Esophagus (tissue), 2 donors: ENCODE results near the gene DGCR2. TPM values are rescaled to one million over a fixed set of nuclear protein-coding genes. Genes with fewer than 3 reads are reported as not detected.
"Not testable (repeated sequence)": the region's sequence is repeated elsewhere in the genome, so short reads cannot be mapped to it uniquely, and the experiment has no call there.

ENCODE experiments used
- H3K27ac ChIP-seq, 2 donors: one replicate each; pipeline ENCODE4 v1.5.1; 2013; ENCODE audit warnings: low read depth in 2 of 2, mild to moderate bottlenecking in 2 of 2, inconsistent platforms in 1 of 2, low read length in 1 of 2, moderate library complexity in 1 of 2
- H3K27me3 ChIP-seq, 2 donors: one replicate each; pipeline ENCODE4 v1.6.1; 2013; ENCODE audit warnings: low read length in 2 of 2, control low read depth in 1 of 2, mild to moderate bottlenecking in 1 of 2; ENCODE audit not compliant: insufficient read depth in 2 of 2, control insufficient read depth in 1 of 2
- H3K36me3 ChIP-seq, 2 donors: one replicate each; pipeline ENCODE4 v1.6.1; 2013; ENCODE audit warnings: low read length in 1 of 2; ENCODE audit not compliant: control insufficient read depth in 2 of 2, insufficient read depth in 2 of 2
- H3K4me1 ChIP-seq, 2 donors: one replicate each; pipeline ENCODE4 v1.6.1; 2013; ENCODE audit warnings: low read length in 1 of 2; ENCODE audit not compliant: control insufficient read depth in 2 of 2, insufficient read depth in 2 of 2
- H3K4me3 ChIP-seq, 2 donors: one replicate each; pipeline ENCODE4 v1.5.1; 2013; ENCODE audit warnings: low read length in 2 of 2, mild to moderate bottlenecking in 2 of 2, low read depth in 1 of 2, moderate library complexity in 1 of 2
- H3K9me3 ChIP-seq, 2 donors: one replicate each; pipeline ENCODE4 v1.6.1; 2013; ENCODE audit warnings: mild to moderate bottlenecking in 2 of 2, low read depth in 1 of 2, low read length in 1 of 2, moderate library complexity in 1 of 2; ENCODE audit not compliant: control insufficient read depth in 2 of 2, insufficient read depth in 1 of 2
- WGBS, 2 donors: extraction: QIAGEN DNeasy Blood & Tissue Kit; methylation state at CpG; one replicate each; pipeline ENCODE4 v1.1.7; 2013; 5-methylcytosine and 5-hydroxymethylcytosine counted together
- polyA plus RNA-seq, 2 donors: library from polyadenylated mRNA; stranded (reverse); fragments of 200-250 nt; gene quantifications; one replicate each; pipeline ENCODE4 v1.2.3, GENCODE V29; 2013
- donor health status: healthy with polysubstance abuse.
- donor health status: Bipolar disorder and iron deficiency.

DGCR2 gene
- polyA plus RNA-seq, 2 donors: 32.2 to 32.9 TPM

- Histone ChIP-seq H3K36me3 (no peaks in the 10 kb centered on the region), H3K9me3 (no peaks in the 10 kb centered on the region), H3K27me3 (no peaks in the 10 kb centered on the region), H3K4me3 (no peak overlapping the region), H3K4me1 (no peaks in the 10 kb centered on the region), H3K27ac (no peak overlapping the region)
- 86 to 90% methylated on average over 19 of the region's 19 CpGs for WGBS, 2 donors
Measured at GRCh38 chr22:19019029-19019678, 103.1 kb downstream of the DGCR2 start.

GRCh38 chr22:19018256-19018655 lies 104.0 kb downstream of the DGCR2 start:
- Histone ChIP-seq H3K27me3 (no peaks in the 10 kb centered on the region), H3K4me3 (no peak overlapping the region), H3K4me1 (no peaks in the 10 kb centered on the region), H3K9me3 (no peaks in the 10 kb centered on the region), H3K36me3 (no peaks in the 10 kb centered on the region), H3K27ac (no peak overlapping the region)
- WGBS, 2 donors: 83 to 87% methylated on average over 4 of the region's 4 CpGs

GRCh38 chr22:19016081-19016766 lies 106.0 kb downstream of the DGCR2 start:
- Histone ChIP-seq H3K9me3 (no peaks in the 10 kb centered on the region), H3K36me3 (no peaks in the 10 kb centered on the region), H3K4me3 (no peak overlapping the region), H3K27ac (no peak overlapping the region), H3K27me3 (no peaks in the 10 kb centered on the region), H3K4me1 (no peaks in the 10 kb centered on the region)
- WGBS, 2 donors: 80 to 81% methylated on average over 15 of the region's 15 CpGs

- Histone ChIP-seq H3K36me3 (no peaks in the 10 kb centered on the region), H3K27me3 (no peaks in the 10 kb centered on the region), H3K9me3 (no peaks in the 10 kb centered on the region), H3K4me3 (no peak overlapping the region), H3K27ac (no peak overlapping the region), H3K4me1 (no peaks in the 10 kb centered on the region)
- WGBS, 2 donors: 74 to 77% methylated on average over 4 of the region's 4 CpGs
Measured at GRCh38 chr22:19014886-19015285, 107.3 kb downstream of the DGCR2 start.

- H3K27ac ChIP-seq, H3K4me1 ChIP-seq, H3K27me3 ChIP-seq, H3K36me3 ChIP-seq, H3K4me3 ChIP-seq, H3K9me3 ChIP-seq: not testable (repeated sequence)
- WGBS, 2 donors: 83 to 84% methylated on average over 11 of the region's 11 CpGs
Measured at GRCh38 chr22:19013881-19014598, 108.2 kb downstream of the DGCR2 start.

- not testable (repeated sequence) for H3K27ac ChIP-seq, H3K36me3 ChIP-seq, H3K4me3 ChIP-seq, H3K4me1 ChIP-seq, H3K9me3 ChIP-seq, H3K27me3 ChIP-seq
- 94 to 96% methylated on average over 7 of the region's 7 CpGs for WGBS, 2 donors
Measured at GRCh38 chr22:19013411-19013810, 108.8 kb downstream of the DGCR2 start.

GRCh38 chr22:19012308-19012986 lies 109.8 kb downstream of the DGCR2 start:
- Histone ChIP-seq H3K4me3 (no peak overlapping the region), H3K36me3 (no peaks in the 10 kb centered on the region), H3K27me3 (no peaks in the 10 kb centered on the region), H3K27ac (no peak overlapping the region), H3K4me1 (no peaks in the 10 kb centered on the region), H3K9me3 (no peaks in the 10 kb centered on the region)
- 67 to 81% methylated on average over 5 of the region's 5 CpGs for WGBS, 2 donors

- not testable (repeated sequence) for H3K9me3 ChIP-seq, H3K4me1 ChIP-seq, H3K27me3 ChIP-seq, H3K4me3 ChIP-seq, H3K27ac ChIP-seq, H3K36me3 ChIP-seq
- WGBS, 2 donors: 83 to 90% methylated on average over 9 of the region's 9 CpGs
Measured at GRCh38 chr22:19011611-19012010, 110.6 kb downstream of the DGCR2 start.

GRCh38 chr22:19011075-19011474 lies 111.1 kb downstream of the DGCR2 start:
- no peaks in the 10 kb centered on the region for H3K27me3 ChIP-seq
- H3K4me1 ChIP-seq: no peaks in the 10 kb centered on the region

More at GRCh38 chr22:19011075-19011474, 111.1 kb downstream of the DGCR2 start:
- no peak overlapping the region for H3K4me3 ChIP-seq
- no peak overlapping the region for H3K27ac ChIP-seq
- no peaks in the 10 kb centered on the region for H3K9me3 ChIP-seq
- H3K36me3 ChIP-seq: no peaks in the 10 kb centered on the region
- 30 to 40% methylated on average over 2 of the region's 2 CpGs for WGBS, 2 donors
